NCI-H2107 treated with DMSO at 0.1 percent for 48 hours (cell line): ENCODE measurements around the gene SLC22A3.

ENCODE experiments used
- DNase-seq: peaks from one replicate; lab custom pipeline; 2025; ENCODE audit not compliant: unreplicated experiment; lab: John Stamatoyannopoulos, UW

Gene SLC22A3

GRCh38 chr6:160487116-160487515 is 138.9 kb downstream of the SLC22A3 start:
- DNase-seq: no peak

- no peak for DNase-seq
Measured at GRCh38 chr6:160489091-160489490, 140.9 kb downstream of the SLC22A3 start.

- DNase-seq: no peak
Measured at GRCh38 chr6:160494576-160494975, 146.4 kb downstream of the SLC22A3 start.

GRCh38 chr6:160500639-160501038 is 152.5 kb downstream of the SLC22A3 start:
- DNase-seq: no peak
